Ovary (tissue), 9 donors: ENCODE results near the gene TBC1D22B. TPM values are rescaled to one million over a fixed set of nuclear protein-coding genes. Genes with fewer than 3 reads are reported as not detected.
A peak's percentile ranks its signal among the peaks of the same experiment; 100 is the strongest.

Experiments used
- DNase-seq, 5 donors: peaks; one replicate each; pipeline ENCODE4 v3.0.0-alpha.2; 2019 to 2020
- H3K27ac ChIP-seq, 2 donors: fragments of 200-600 bp; one replicate each; pipeline versions ENCODE4 v1.5.1 to v1.8.0; 2019 to 2022
- H3K27me3 ChIP-seq: fragments of 200-600 bp; one replicate; pipeline ENCODE4 v1.8.0; 2022
- H3K36me3 ChIP-seq: fragments of 200-600 bp; sonication (generic); one replicate; pipeline ENCODE4 v1.5.1; 2019
- H3K4me1 ChIP-seq: one replicate; pipeline ENCODE4 v1.8.1; 2013; ENCODE audit warnings: mild to moderate bottlenecking, moderate library complexity; ENCODE audit not compliant: insufficient read depth
- H3K4me3 ChIP-seq: fragments of 200-600 bp; sonication (generic); one replicate; pipeline ENCODE4 v1.5.1; 2017
- H3K9me3 ChIP-seq, 2 donors: fragments of 200-600 bp in 1 of 2; sonication (generic) in 1 of 2; one replicate each; pipeline versions ENCODE4 v1.5.1 to v1.8.1; 2013 to 2019; ENCODE audit warnings: mild to moderate bottlenecking in 1 of 2, moderate library complexity in 1 of 2
- CTCF ChIP-seq, 3 donors: fragments of 450-650 bp in 2 of 3; fragments of 200-600 bp in 1 of 3; IDR thresholded peaks; one replicate each; pipeline versions ENCODE4 v1.5.1 to v1.8.0; 2016 to 2022; ENCODE audit warnings: antibody characterized with exemption in 3 of 3, mild to moderate bottlenecking in 1 of 3
- EP300 ChIP-seq: sonication (generic); formaldehyde crosslinking; IDR thresholded peaks from one replicate; pipeline ENCODE4 v1.6.1; 2017; ENCODE audit warnings: antibody characterized with exemption
- POLR2A ChIP-seq: fragments of 450-650 bp; IDR thresholded peaks from one replicate; pipeline ENCODE4 v1.6.1; 2017; ENCODE audit warnings: antibody characterized with exemption, mild to moderate bottlenecking, moderate library complexity
- WGBS, 3 donors: extraction: QIAGEN DNeasy Blood & Tissue Kit in 1 of 3; methylation state at CpG; one replicate each; pipeline versions ENCODE4 v1.1.5 to v1.1.7; 2013 to 2017; 5-methylcytosine and 5-hydroxymethylcytosine counted together
- intact Hi-C, 4 donors: fragments of 100-400 bp; cut with DNase I; formaldehyde crosslinking; loops; one replicate each; pipeline versions ENCODE4 v1.11.0 to v1.15.1; 2022 to 2023
- polyA plus RNA-seq, 2 donors: library from polyadenylated mRNA; stranded (reverse); fragments of 200-250 nt in 1 of 2; fragments of 350-450 nt in 1 of 2; fragmentation: Illumina TruSeq in 1 of 2; extraction: RNeasy Lipid Tissue Mini Kit (QIAGEN cat#74804) in 1 of 2; gene quantifications; one replicate each; pipeline ENCODE4 v1.2.3, GENCODE V29; 2013 to 2014
- total RNA-seq, 7 donors: library from RNA; depleted of rRNA in 2 of 7; stranded (reverse); fragments of >200 nt in 2 of 7; fragmentation: NEBNext Ultra II Directional in 3 of 7; extraction: Animal tissue kit (Norgen Biotek cat#: 25700) in 3 of 7; gene quantifications; one replicate each; pipeline versions ENCODE4 v1.1.0 to v1.2.4, GENCODE V29; 2016 to 2023
- donor health status: DM: no; HTN: no; CAD: no; lungs with moderate emphysema.
- donor health status: DM: no; HTN: no; CAD: no.
- donor health status: Bipolar disorder and iron deficiency.
- donor health status: DM: yes; HTN: yes; CAD: no.
- donor health status: DM: no; HTN: no; CAD: no.
- donor health status: DM: yes; HTN: yes; CAD: no.

The TBC1D22B gene
- total and polyA plus RNA-seq, 9 donors: 7.4 to 17.7 (median 12.8) TPM

GRCh38 chr6:37302086-37302686 lies 44.6 kb downstream of the TBC1D22B start:
- intact Hi-C loops: no loop called here
- no peak overlapping the region for H3K4me3 ChIP-seq
- H3K4me1 ChIP-seq: no peaks in the 10 kb centered on the region
- H3K27ac ChIP-seq: no peak overlapping the region
- H3K27me3 ChIP-seq: no peaks in the 10 kb centered on the region
- H3K36me3 ChIP-seq: no peaks in the 10 kb centered on the region
- TF ChIP-seq CTCF (IDR thresholded peaks at IDR 0.05) (no peak), EP300 (no peak), POLR2A (no peak)
- DNase-seq: no peak
- 91 to 100% (median 93%) methylated on average over 1 of the region's 1 CpG for WGBS, 3 donors
- no peaks in the 10 kb centered on the region for H3K9me3 ChIP-seq

- 77 to 79% (median 78%) methylated on average over 6 of the region's 6 CpGs for WGBS, 3 donors
- TF ChIP-seq POLR2A (no peak), CTCF (IDR thresholded peaks at IDR 0.05) (no peak), EP300 (no peak)
- Histone ChIP-seq H3K4me1 (no peaks in the 10 kb centered on the region), H3K36me3 (no peaks in the 10 kb centered on the region), H3K9me3 (no peaks in the 10 kb centered on the region), H3K27ac (no peak overlapping the region), H3K27me3 (no peaks in the 10 kb centered on the region), H3K4me3 (no peak overlapping the region)
- intact Hi-C loops: no loop called here
- DNase-seq: no peak
Measured at GRCh38 chr6:37303091-37303660, 45.6 kb downstream of the TBC1D22B start.

- intact Hi-C loops: no loop called here
- DNase-seq: peak in 1 of 5 donors; percentile 45
- H3K4me1 ChIP-seq: peaks cover 2% of the 10 kb centered on the region
- WGBS, 3 donors: 47 to 64% (median 49%) methylated on average over 3 of the region's 3 CpGs
- H3K4me3 ChIP-seq: no peak overlapping the region
- H3K27me3 ChIP-seq: no peaks in the 10 kb centered on the region
- H3K36me3 ChIP-seq: no peaks in the 10 kb centered on the region
- peak in 2 of 3 donors; percentile 15 to 35 for TF ChIP-seq CTCF (IDR thresholded peaks at IDR 0.05)
- no peak for TF ChIP-seq EP300
- no peak for TF ChIP-seq POLR2A
- no peaks in the 10 kb centered on the region for H3K9me3 ChIP-seq
- no peak overlapping the region for H3K27ac ChIP-seq
Measured at GRCh38 chr6:37303891-37304503, 46.4 kb downstream of the TBC1D22B start.

GRCh38 chr6:37304766-37305165 lies 47.2 kb downstream of the TBC1D22B start:
- H3K36me3 ChIP-seq: no peaks in the 10 kb centered on the region
- no peaks in the 10 kb centered on the region for H3K9me3 ChIP-seq
- DNase-seq: no peak
- intact Hi-C loops: no loop called here
- WGBS, 3 donors: 95 to 96% (median 96%) methylated on average over 7 of the region's 7 CpGs
- H3K4me1 ChIP-seq: peaks cover 2% of the 10 kb centered on the region
- TF ChIP-seq EP300 (no peak), POLR2A (no peak), CTCF (IDR thresholded peaks at IDR 0.05) (no peak)
- no peaks in the 10 kb centered on the region for H3K27me3 ChIP-seq
- no peak overlapping the region for H3K4me3 ChIP-seq
- no peak overlapping the region for H3K27ac ChIP-seq
